Measurements from ENCODE around the gene LRP1.

DNA sequence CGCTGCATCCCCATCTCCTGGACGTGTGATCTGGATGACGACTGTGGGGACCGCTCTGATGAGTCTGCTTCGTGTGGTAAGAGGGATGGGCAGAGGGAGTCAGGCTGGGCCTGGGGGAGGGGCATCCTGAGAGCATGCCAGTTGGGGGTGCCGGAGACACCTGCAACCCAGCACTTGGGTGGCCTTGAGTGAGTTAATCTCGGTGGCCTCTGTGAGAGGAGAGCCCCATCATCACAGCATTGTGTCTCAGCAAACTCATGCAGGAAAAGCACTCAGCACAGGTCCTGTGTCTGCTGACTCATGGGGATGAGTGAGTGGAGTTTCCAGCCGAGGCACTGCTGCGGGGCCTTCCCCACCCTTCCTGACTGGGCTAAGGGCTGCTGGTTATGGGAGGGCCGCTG is 38.7 kb downstream of the LRP1 start:
- TF ChIP-seq, protein P1, sequence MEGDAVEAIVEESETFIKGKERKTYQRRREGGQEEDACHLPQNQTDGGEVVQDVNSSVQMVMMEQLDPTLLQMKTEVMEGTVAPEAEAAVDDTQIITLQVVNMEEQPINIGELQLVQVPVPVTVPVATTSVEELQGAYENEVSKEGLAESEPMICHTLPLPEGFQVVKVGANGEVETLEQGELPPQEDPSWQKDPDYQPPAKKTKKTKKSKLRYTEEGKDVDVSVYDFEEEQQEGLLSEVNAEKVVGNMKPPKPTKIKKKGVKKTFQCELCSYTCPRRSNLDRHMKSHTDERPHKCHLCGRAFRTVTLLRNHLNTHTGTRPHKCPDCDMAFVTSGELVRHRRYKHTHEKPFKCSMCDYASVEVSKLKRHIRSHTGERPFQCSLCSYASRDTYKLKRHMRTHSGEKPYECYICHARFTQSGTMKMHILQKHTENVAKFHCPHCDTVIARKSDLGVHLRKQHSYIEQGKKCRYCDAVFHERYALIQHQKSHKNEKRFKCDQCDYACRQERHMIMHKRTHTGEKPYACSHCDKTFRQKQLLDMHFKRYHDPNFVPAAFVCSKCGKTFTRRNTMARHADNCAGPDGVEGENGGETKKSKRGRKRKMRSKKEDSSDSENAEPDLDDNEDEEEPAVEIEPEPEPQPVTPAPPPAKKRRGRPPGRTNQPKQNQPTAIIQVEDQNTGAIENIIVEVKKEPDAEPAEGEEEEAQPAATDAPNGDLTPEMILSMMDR (conservative IDR thresholded peaks at IDR 0.05; ENCODE audit: low read length), result no peak
- no peak for TF ChIP-seq EZH2phosphoT487 (IDR thresholded peaks at IDR 0.05; ENCODE audit: borderline replicate concordance, low read depth, low read length)
